CD4-positive, alpha-beta T cell treated with Interleukin-15 for 1 hour (primary cell): ENCODE results near the gene SLC22A15.
"Not testable (repeated sequence)": the region's sequence is repeated elsewhere in the genome, so short reads cannot be mapped to it uniquely, and the experiment has no call there.

ENCODE experiments used
- DNase-seq: peaks from one replicate; pipeline ENCODE4 v3.0.0-alpha.2; 2020

SLC22A15 gene

GRCh38 chr1:115976062-115976920, at the start of gene SLC22A15:
Gene SLC22A15 (plus strand): TSS chr1:115976513. CDS start chr1:115976628, 115 bp downstream.
- DNase-seq = peak; percentile 71

DNA sequence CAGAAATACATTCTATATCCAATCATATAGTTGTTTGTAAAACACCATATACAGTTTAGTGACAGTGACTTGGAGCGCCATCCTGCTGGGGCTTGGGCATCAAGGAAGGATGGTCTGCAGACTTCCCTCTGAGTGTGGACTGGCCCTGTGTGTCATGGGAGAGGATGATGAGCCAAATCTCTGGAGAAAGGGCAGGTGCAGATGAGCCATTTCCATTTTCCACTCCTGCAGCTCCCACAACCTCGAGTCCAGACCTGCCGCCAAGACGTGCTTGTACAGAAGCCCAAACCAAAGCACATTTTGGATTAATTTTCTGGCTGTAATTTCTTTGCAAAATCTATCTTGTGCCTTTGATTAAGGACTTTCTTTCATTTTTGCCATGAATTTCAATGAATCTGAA, 48.3 kb upstream of the SLC22A15 start:
- no peak for DNase-seq

GRCh38 chr1:115929881-115930280, 46.4 kb upstream of the SLC22A15 start:
- no peak for DNase-seq

GRCh38 chr1:115933625-115934024, 42.7 kb upstream of the SLC22A15 start:
- DNase-seq = no peak

DNA sequence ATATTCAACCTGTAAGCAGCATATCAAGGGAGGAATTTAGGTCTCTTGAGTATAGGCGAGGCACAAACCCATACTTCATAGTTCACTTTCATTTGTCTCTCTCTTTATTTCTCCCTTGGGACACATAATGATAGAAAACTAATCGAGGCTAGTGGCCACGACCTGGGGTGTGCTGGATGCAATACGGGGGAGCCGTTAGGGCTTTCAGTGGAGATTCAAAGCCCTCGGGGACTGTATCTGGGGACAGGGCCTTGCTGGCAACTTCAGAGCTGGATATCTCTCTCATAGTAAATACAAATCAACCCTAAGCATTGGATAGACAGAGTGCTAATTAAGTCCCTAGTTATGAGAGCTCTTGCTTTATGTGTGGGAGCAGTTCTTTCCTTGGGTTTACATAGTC, 36.9 kb upstream of the SLC22A15 start:
- DNase-seq = no peak

- no peak for DNase-seq
Observed at GRCh38 chr1:115946116-115946515, 30.2 kb upstream of the SLC22A15 start.

DNA sequence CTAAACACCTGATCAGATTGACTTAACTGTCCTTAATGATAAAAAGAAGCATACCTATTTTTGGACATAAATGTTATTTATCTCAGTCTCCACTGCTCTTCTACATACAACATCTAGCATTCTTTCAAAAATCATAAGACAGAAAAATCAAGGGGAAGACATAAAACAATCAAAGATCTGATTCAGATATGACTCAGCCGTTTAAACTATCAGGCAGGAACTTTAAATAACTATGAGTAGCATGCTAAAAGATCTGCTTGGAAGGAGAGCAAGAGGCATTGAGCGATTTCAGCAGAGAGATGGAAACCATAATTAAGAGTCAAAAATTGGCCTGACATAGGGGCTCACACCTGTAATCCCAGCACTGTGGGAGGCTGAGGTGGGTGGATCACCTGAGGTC, 27.2 kb upstream of the SLC22A15 start:
- no peak for DNase-seq

GRCh38 chr1:115951560-115951959, 24.8 kb upstream of the SLC22A15 start:
- no peak for DNase-seq

DNA sequence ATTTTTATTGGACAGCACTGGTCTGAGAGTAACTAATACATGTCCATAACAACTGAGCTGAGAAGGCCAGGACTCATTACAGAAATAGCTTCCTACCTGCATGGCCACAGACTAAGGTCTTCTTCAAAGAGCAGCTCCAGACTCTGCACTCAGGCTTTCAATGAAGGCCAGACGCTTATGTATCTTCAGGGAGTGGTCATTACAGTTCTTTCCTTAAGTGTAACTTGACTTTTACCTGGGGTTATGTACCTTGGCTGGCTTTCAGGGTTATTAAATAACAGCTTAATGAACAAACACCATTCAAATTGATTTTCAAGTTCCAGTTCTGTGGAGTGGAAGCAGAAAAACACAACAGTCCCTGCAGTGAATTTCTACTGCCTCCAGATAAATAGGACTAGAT, 23.8 kb upstream of the SLC22A15 start:
- no peak for DNase-seq

DNA sequence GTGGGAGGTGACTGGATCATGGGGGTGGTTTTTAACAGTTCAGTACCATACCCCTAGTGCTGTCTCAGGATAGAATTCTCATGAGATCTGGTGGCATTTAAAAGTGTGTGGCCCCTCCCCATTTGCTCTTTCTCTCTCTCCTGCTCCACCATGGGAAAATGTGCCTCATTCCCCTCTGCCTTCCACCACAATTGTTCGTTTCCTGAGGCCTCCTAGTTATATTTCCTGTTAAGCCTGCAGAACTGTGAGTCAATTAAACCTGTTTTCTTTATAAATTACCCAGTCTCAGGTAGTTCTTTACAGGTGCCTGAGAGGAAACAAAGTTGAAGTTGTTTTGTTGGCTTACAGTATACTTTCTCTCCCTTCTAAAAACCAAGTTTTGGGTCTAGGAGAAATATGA, 23.1 kb upstream of the SLC22A15 start:
- no peak for DNase-seq

GRCh38 chr1:115954684-115955083, 21.6 kb upstream of the SLC22A15 start:
- DNase-seq = no peak

DNA sequence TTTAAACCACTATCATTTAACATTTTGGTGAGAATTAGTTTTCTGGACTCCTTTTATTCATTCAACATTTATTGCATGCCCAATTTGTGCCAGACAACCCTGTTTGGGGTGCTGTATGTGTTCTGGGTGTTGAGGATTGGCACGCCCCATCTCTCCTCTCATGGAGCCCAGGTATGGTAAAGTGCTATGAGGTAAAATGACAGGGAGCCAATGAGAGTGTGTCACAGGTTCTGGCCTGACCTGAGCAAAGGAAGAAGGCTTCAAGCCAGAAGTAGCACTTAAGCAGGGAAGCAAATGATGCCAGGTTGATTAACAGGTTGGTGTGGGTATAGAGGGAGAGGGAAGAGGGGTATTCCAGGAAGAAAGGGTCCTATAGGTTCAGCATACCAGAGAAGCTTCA, 21.1 kb upstream of the SLC22A15 start:
- no peak for DNase-seq

DNA sequence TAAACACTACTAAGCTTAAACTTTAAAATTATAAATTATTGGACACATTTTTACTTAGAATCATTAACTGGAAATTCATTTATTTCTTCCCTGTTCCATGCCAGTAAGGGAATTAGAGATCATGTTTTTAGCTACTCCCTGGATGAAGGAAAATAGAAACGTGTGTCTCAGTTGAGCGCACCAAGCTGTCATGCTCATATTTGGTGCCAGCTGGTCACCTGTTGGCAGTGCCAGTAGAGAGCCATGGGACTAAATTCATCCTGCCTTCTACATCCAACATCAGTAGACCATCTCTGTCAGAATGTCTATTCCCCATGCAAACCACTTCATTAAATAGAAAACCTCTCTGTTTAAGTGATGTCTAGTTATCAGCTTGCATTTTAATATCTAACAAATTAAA, 17.4 kb upstream of the SLC22A15 start:
- no peak for DNase-seq

GRCh38 chr1:115969509-115969908, 6.8 kb upstream of the SLC22A15 start:
- DNase-seq = no peak

DNA sequence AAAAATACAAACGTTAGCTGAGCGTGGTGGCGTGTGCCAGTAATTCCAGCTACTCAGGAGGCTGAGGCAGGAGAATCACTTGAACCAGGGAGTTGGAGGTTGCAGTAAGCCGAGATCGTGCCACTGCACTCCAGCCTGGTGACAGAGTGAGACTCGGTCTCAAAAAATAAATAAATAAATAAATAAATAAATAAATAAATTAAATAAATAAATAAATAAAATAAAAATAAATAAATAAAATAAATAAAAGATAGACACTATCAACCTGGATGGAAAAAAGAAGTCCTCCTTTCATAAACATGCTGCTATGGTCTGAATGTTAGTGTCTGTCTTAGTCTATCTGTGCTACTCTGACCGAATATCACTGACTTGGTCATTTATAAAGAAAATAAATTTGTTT, 4.5 kb upstream of the SLC22A15 start:
- DNase-seq = not testable (repeated sequence)

DNA sequence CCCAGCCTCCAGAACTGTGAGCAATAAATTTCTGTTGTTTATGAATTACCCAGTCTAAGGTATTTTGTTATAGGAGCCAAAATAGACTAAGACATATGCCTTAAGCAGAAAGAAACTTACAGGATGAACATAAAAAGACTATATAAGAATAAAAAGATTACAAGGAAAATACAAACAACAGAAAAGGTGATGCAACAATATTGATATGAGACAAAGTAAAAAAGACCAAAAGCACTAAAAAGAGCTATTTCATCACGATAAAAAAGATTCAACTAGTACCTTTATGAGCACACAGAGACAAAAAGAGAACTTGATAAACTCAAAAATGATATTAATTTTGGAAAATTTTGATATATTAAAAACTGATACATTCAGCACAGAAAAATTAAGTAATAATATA, 3.2 kb upstream of the SLC22A15 start:
- DNase-seq = no peak

GRCh38 chr1:115975569-115976061, 698 bp upstream of the SLC22A15 start:
- DNase-seq = no peak

- no peak for DNase-seq
Observed at GRCh38 chr1:115976921-115977498, 697 bp downstream of the SLC22A15 start.

DNA sequence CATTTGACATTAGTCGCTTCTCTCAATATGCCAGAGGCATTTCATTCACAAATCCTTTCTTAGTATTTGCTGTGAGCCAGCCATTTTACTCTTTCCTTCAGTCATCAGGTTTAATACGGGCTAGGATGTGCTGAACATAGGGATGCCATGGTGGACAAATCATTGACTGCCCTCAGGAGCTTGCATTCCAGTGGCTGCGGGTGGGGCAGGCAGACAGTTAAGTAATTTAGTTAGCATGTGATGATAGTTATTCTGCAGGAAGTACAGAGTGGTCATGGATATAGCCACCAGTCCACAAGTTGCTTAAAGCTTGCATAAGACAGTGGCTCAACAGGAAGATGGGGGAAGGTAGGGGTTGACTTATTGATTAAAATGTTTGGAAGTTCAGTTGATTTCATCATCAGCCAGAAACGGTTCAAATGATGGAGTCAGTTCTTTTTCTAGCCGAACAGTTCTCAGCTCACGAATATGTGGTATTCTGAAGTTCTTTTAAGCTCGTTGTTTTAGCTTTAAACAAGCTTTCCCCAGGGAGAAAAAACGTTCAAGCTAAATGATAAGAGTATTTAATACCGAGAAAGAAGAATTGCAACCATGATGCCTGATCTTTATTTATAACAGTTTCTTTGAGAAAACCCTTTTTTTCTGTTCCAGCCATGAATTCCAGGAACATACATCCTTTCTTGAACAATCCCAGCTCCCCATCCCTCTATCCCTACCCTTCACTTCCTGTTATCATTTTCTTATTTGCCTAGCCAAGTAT, 1.4 kb downstream of the SLC22A15 start:
- DNase-seq = peak; percentile 33

GRCh38 chr1:115978292-115978941, 2.1 kb downstream of the SLC22A15 start:
- no peak for DNase-seq

- DNase-seq = no peak
Observed at GRCh38 chr1:115980156-115980555, 3.8 kb downstream of the SLC22A15 start.

DNA sequence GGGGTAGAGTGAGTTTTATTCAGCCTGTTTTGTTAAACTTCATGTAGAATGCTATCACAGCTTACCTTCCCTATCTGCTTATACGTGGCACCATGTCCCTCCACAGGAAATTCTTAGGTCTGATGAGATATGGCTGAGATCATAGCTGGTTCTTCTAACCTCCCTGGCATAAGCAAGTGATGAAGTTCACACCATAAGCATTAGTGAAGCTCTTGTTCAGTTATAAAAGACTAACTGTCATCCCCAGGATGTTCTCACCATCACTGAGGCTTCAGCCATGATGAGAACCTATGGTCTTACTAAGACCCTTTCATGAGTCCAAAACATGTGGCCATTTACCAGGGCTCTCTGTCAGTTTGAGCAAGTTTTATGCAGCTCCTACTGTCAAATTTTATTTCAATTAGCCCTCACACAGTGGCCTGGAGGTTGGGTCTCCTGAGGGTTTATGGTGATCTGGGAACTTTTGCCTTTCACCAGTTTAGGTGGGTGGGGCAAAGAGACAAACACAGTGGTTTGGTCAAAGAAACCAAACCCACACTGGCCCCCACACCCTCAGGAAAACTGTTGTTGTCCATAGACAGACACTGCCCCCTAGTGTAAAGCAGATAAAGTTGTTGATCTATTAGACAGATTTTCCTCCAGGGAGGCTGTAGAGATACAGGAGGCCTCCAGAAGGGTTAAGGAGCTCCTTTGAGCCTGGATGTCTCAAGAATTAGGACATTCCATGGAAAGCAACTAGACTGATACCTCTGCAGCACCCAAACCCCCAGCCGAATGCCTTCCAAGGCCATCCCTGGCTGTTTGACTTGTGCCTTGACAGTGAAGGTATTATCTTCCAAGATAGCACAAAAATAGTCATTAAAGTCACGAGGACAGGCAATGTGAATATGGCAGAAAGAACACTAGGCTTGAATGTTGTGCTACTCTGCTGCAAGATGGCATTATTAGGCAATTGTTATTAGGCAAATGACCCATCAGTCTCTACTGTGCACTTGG, 5.0 kb downstream of the SLC22A15 start:
- DNase-seq = peak; percentile 26
